ENCODE measurements around the gene C2CD2.

DNA sequence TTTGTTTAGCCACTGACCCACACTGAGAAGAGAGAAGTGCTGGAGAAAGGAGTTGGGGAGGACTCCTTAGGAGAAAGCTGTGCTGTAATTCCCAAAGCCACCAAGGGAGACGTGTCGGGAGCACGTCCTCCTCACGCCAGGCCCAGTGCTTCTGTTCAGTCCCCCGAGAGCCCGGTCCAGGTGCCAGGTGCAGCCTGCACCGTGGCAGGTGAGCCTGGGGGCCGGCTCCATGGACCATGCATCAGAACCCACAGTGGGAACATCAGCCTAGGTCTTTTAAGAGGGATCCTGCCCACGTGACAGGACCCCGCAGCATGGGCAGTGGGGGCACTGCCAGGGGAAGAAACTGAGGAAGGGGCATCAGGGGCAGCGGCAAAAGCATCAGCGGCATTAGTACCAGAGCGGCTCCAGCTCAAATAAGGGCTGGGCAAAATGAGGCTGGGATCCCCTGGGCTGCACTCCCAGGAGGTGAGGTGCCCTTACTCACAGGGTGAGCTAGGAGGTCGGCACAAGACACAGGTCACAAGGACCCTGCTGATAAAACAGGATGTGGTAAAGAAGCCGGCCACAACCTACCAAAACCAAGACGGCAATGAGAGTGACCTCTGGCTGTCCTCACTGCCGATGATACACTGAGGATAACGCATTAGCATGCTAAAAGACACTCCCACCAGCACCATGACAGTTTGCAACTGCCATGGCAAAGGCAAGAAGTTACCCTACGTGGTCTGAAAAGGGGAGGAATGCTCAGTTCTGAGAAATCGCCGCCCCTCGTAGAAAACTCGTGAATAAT is 50.1 kb downstream of the C2CD2 start:
- TF ChIP-seq EZH2 (IDR thresholded peaks at IDR 0.05; ENCODE audit: low read depth, unreplicated experiment) (no peak), POLR2AphosphoS5 (IDR thresholded peaks at IDR 0.05; ENCODE audit: low read depth) (no peak)
- TF ChIP-seq, protein P1, sequence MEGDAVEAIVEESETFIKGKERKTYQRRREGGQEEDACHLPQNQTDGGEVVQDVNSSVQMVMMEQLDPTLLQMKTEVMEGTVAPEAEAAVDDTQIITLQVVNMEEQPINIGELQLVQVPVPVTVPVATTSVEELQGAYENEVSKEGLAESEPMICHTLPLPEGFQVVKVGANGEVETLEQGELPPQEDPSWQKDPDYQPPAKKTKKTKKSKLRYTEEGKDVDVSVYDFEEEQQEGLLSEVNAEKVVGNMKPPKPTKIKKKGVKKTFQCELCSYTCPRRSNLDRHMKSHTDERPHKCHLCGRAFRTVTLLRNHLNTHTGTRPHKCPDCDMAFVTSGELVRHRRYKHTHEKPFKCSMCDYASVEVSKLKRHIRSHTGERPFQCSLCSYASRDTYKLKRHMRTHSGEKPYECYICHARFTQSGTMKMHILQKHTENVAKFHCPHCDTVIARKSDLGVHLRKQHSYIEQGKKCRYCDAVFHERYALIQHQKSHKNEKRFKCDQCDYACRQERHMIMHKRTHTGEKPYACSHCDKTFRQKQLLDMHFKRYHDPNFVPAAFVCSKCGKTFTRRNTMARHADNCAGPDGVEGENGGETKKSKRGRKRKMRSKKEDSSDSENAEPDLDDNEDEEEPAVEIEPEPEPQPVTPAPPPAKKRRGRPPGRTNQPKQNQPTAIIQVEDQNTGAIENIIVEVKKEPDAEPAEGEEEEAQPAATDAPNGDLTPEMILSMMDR (conservative IDR thresholded peaks at IDR 0.05; ENCODE audit: low read depth in 2 of 2), result no peak
- TF ChIP-seq, protein P2, sequence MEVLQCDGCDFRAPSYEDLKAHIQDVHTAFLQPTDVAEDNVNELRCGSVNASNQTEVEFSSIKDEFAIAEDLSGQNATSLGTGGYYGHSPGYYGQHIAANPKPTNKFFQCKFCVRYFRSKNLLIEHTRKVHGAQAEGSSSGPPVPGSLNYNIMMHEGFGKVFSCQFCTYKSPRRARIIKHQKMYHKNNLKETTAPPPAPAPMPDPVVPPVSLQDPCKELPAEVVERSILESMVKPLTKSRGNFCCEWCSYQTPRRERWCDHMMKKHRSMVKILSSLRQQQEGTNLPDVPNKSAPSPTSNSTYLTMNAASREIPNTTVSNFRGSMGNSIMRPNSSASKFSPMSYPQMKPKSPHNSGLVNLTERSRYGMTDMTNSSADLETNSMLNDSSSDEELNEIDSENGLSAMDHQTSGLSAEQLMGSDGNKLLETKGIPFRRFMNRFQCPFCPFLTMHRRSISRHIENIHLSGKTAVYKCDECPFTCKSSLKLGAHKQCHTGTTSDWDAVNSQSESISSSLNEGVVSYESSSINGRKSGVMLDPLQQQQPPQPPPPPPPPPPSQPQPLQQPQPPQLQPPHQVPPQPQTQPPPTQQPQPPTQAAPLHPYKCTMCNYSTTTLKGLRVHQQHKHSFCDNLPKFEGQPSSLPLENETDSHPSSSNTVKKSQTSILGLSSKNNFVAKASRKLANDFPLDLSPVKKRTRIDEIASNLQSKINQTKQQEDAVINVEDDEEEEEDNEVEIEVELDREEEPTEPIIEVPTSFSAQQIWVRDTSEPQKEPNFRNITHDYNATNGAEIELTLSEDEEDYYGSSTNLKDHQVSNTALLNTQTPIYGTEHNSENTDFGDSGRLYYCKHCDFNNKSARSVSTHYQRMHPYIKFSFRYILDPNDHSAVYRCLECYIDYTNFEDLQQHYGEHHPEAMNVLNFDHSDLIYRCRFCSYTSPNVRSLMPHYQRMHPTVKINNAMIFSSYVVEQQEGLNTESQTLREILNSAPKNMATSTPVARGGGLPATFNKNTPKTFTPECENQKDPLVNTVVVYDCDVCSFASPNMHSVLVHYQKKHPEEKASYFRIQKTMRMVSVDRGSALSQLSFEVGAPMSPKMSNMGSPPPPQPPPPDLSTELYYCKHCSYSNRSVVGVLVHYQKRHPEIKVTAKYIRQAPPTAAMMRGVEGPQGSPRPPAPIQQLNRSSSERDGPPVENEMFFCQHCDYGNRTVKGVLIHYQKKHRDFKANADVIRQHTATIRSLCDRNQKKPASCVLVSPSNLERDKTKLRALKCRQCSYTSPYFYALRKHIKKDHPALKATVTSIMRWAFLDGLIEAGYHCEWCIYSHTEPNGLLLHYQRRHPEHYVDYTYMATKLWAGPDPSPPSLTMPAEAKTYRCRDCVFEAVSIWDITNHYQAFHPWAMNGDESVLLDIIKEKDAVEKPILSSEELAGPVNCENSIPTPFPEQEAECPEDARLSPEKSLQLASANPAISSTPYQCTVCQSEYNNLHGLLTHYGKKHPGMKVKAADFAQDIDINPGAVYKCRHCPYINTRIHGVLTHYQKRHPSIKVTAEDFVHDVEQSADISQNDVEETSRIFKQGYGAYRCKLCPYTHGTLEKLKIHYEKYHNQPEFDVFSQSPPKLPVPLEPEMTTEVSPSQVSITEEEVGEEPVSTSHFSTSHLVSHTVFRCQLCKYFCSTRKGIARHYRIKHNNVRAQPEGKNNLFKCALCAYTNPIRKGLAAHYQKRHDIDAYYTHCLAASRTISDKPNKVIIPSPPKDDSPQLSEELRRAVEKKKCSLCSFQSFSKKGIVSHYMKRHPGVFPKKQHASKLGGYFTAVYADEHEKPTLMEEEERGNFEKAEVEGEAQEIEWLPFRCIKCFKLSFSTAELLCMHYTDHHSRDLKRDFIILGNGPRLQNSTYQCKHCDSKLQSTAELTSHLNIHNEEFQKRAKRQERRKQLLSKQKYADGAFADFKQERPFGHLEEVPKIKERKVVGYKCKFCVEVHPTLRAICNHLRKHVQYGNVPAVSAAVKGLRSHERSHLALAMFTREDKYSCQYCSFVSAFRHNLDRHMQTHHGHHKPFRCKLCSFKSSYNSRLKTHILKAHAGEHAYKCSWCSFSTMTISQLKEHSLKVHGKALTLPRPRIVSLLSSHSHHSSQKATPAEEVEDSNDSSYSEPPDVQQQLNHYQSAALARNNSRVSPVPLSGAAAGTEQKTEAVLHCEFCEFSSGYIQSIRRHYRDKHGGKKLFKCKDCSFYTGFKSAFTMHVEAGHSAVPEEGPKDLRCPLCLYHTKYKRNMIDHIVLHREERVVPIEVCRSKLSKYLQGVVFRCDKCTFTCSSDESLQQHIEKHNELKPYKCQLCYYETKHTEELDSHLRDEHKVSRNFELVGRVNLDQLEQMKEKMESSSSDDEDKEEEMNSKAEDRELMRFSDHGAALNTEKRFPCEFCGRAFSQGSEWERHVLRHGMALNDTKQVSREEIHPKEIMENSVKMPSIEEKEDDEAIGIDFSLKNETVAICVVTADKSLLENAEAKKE (CRISPR knock-in tag; IDR thresholded peaks at IDR 0.05), result no peak
- TF ChIP-seq, protein P3, sequence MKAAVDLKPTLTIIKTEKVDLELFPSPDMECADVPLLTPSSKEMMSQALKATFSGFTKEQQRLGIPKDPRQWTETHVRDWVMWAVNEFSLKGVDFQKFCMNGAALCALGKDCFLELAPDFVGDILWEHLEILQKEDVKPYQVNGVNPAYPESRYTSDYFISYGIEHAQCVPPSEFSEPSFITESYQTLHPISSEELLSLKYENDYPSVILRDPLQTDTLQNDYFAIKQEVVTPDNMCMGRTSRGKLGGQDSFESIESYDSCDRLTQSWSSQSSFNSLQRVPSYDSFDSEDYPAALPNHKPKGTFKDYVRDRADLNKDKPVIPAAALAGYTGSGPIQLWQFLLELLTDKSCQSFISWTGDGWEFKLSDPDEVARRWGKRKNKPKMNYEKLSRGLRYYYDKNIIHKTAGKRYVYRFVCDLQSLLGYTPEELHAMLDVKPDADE (IDR thresholded peaks at IDR 0.05), result no peak
